ENCODE results near the gene ZDHHC7. TPM values are rescaled to one million over a fixed set of nuclear protein-coding genes. Genes with fewer than 3 reads are reported as not detected.

The ZDHHC7 gene
- total and polyA plus RNA-seq, 2 of the 8 experiments (the other 6 are each of a cell fraction or from before 2014, with no cell fraction given): 40.5 to 56.3 TPM

DNA sequence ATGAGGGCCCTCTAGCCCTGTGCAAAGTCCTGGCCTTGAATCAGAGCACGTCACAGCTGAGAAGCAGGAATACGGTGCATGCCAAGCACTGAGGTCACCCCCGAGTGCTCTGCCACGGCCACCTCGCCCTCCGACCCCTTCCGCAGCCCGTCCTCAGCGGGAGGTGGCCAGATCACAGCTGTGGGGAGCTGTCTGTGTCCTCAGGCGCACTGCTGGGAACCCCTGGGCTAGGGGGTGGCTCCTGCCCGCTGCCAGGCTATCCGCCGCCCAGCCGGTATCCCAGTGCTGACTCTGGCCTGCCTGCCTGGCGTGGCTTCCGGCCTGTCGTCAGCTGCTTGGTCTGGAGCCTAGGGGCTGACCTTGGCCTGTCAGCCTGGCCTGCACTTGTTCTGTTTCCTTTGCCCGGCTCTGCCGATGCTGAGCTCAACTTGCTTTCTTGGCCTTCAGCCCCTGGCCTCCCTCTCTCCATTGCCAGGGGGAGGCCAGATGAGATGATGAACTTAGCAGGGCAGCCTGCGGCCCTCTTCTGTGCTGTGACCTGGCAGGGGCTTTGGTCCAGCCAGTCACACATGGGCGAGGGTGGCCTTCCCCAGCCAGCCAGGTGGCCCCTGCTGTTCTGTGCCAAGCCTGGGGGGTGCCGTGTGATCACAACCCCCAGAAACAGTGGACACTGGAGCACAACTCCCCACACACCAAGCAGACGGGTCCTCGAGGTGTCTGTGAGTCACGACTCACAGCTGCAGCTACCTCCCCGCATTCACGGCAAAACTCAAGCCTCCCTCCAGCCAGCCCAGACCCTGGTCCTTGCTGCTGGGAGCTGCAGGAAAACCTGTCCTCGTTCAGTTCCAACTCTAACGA lies 77.3 kb downstream of the ZDHHC7 start (continued):
- TF ChIP-seq SP4 (IDR thresholded peaks at IDR 0.05; ENCODE audit: low read length) (no peak), JUND (IDR thresholded peaks at IDR 0.05; ENCODE audit: low read length) (no peak), TCF12 (IDR thresholded peaks at IDR 0.05; ENCODE audit: low read depth, low read length) (no peak), GTF2F1 (IDR thresholded peaks at IDR 0.05; ENCODE audit: borderline replicate concordance, low read depth, low read length) (no peak), CEBPB (IDR thresholded peaks at IDR 0.05; ENCODE audit: low read depth, low read length) (no peak), BRCA1 (IDR thresholded peaks at IDR 0.05; ENCODE audit: low read depth, low read length) (no peak), CBX5 (IDR thresholded peaks at IDR 0.05; ENCODE audit: low read depth, low read length) (no peak), CHD2 (IDR thresholded peaks at IDR 0.05; ENCODE audit: low read length) (no peak)

Data from H1 (cell line).